Mucosa of stomach (tissue), 1 donor: ENCODE measurements around the gene NBL1.

Source experiments
- H3K27me3 ChIP-seq: one replicate; pipeline ENCODE4 v1.7.0; 2013; ENCODE audit warnings: mild to moderate bottlenecking, low read length; ENCODE audit not compliant: control insufficient read depth, insufficient read depth
- H3K36me3 ChIP-seq: one replicate; pipeline ENCODE4 v1.7.0; 2013; ENCODE audit warnings: low read length; ENCODE audit not compliant: control insufficient read depth, insufficient read depth
- H3K4me1 ChIP-seq: one replicate; pipeline ENCODE4 v1.7.0; 2013; ENCODE audit warnings: mild to moderate bottlenecking, low read length; ENCODE audit not compliant: control insufficient read depth, insufficient read depth
- H3K4me3 ChIP-seq: one replicate; pipeline ENCODE4 v1.7.0; 2013; ENCODE audit warnings: low read length
- H3K9ac ChIP-seq: one replicate; pipeline ENCODE4 v1.7.0; 2013; ENCODE audit warnings: mild to moderate bottlenecking, low read length, moderate library complexity
- H3K9me3 ChIP-seq: one replicate; pipeline ENCODE4 v1.7.0; 2013; ENCODE audit warnings: mild to moderate bottlenecking, low read length, moderate library complexity; ENCODE audit not compliant: control insufficient read depth
- donor health status: Pancreatic carcinoma.

The NBL1 gene, protein sequence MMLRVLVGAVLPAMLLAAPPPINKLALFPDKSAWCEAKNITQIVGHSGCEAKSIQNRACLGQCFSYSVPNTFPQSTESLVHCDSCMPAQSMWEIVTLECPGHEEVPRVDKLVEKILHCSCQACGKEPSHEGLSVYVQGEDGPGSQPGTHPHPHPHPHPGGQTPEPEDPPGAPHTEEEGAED

DNA sequence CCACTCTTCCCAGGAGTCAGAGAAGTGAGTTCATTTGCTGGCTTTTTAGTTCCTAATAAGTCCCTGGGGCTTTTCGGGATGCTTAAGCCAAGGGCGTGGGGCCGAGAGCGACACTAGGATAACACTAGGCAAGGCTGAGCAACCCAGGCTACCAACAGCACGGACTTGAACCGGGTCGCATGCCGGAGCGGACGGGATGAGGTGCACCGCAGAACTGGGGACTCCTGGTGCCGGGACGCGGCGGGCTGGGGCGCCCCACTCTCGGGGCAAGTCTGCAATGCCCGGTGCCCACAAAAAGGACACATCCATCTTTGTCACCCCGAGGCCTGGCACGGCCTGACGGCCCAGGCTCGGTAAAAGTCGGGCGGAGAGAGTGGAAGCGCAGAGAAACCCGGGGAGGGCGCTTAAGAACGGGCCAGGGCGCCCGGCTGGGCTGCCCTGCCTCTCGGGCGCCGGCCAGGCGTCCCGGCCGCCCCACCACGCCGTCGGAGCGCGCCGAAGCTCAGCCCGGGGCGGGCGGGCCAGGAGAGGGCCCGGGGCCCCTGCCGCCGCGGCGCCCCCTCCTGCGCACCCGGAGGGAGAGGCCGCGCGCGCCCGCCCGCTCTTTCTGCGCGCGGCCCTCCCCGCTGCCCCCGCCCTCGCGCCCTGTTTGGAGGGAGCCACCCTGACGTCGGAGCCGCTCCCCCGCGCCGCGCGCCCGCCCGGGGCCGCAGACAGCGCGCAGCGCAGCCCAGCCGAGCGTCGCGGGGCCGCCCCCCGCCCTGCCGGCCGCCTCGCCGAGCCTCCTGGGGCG is at the start of gene NBL1:
Gene NBL1, plus strand, starts transcription at position 710 of the 793 bp plus-strand sequence. CDS start 10,720 bp downstream, outside the sequence.
- Histone ChIP-seq H3K36me3 (no peaks in the 10 kb centered on the region), H3K4me3 (peak within 1 kb of the TSS; percentile 82), H3K27me3 (no peaks in the 10 kb centered on the region), H3K4me1 (peaks cover 76% of the 10 kb centered on the region), H3K9me3 (no peaks in the 10 kb centered on the region), H3K9ac (peak within 1 kb of the TSS; percentile 98)

DNA sequence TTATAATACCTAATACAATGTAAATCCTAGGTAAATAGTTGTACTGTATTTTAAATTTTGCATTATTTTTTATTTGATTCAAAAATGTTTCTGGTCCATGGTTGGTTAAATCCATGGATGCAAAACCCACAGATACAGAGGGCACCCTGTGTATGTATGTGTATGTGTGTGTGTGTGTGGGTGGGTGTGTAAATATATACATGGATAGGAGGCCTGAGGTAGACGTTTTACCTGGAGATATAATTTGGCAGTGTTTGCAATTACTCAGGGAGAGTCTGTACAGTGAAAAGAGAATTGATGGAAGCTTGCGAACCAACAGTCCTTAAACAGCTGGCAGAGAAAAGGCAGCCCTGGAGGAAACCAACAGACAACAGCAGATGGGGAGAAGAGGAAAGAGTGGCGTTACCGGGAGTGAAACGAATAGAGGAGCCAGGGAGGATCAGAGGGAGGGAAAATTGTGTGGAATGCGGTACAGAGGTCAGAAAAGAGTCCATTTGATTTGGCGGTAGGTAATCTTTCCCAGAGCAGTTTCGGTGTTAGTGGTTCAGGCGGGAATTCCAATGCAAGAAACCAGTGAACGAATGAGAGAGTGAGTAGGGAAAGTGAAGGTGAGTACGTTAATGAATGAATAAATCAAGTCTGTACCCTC is 47.9 kb upstream of the NBL1 start:
- Histone ChIP-seq H3K9me3 (no peaks in the 10 kb centered on the region), H3K36me3 (no peaks in the 10 kb centered on the region), H3K4me3 (peak overlapping the region; percentile 80), H3K4me1 (peaks cover 25% of the 10 kb centered on the region), H3K27me3 (no peaks in the 10 kb centered on the region), H3K9ac (peak overlapping the region; percentile 94)

DNA sequence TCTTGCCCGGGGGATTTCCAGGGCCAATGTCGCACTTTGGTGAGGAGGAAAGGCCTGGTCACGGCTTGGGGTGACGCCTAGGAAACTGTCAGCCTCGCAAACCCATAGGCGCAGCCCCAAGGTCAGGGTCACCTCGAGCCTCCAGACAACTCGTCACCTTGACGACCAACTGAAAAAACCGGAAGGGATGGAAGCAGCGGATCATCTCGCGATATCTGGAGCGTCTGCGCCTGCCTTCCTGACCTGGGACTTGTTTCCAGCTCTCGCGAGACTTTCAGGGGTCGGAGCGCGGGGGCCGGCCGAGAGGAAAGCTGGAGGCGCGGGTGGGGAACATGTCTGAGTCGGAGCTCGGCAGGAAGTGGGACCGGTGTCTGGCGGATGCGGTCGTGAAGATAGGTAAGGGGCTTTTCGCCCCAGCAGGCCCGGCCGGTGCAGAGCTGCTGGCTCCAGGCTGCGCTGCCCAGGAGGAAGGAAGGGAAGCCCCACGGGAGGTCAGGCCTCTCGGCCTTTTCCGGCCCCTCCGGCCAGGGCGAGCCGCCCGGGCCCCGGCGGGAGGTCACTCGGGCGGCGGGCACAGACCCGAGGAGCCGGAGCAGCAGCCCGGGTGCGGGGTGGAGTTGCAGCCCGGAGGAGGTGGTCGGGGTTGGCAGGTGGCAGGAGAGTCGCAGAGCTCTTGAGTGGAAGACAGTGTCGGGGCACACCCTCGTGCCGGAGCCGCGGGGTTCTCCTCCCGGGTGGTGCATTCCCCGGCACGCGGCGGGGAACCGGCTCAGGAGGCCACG is 47.2 kb upstream of the NBL1 start:
- Histone ChIP-seq H3K36me3 (no peaks in the 10 kb centered on the region), H3K9ac (peak overlapping the region; percentile 94), H3K4me3 (peak overlapping the region; percentile 80), H3K27me3 (no peaks in the 10 kb centered on the region), H3K9me3 (no peaks in the 10 kb centered on the region), H3K4me1 (peaks cover 19% of the 10 kb centered on the region)

DNA sequence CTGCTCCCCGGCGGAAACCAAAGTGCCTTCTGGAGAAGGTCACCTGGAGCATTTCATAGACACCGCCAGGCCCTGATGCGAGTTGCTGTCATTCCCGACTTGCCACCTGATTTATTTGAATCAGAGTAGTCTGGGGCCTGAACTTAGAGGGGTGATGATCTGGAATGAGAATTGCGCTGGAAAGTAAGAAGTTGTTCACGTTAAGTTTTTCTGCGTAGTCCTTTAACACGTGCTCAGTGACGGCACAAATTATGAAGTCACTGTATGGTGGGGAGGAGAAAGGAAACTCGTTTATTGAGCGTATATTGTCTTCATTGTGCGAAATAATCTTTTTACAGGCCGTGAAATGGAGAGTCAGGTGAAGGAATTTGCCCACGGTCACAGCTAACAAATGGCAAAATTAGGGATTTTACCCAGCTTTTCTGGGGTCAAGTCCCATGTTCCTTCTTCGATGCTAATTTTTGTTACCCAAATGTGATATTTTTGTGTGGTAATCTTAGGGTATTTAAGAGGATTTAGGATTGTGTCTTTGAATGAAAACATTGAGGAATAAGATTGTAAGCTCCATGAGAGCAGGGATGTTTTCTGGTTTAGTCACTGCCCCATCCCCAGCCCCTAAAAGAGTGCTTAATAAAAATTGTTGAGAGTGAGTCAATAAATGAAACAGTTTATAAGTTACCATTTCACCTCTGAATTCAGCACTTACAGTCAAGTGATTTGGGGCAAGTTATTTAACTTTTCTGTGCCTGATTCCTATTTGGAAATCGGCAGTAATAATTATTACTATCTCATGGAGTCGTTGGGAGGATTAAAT is 46.4 kb upstream of the NBL1 start:
- Histone ChIP-seq H3K27me3 (no peaks in the 10 kb centered on the region), H3K4me3 (peak overlapping the region; percentile 80), H3K9ac (peak overlapping the region; percentile 94), H3K4me1 (peaks cover 16% of the 10 kb centered on the region), H3K36me3 (no peaks in the 10 kb centered on the region), H3K9me3 (no peaks in the 10 kb centered on the region)

DNA sequence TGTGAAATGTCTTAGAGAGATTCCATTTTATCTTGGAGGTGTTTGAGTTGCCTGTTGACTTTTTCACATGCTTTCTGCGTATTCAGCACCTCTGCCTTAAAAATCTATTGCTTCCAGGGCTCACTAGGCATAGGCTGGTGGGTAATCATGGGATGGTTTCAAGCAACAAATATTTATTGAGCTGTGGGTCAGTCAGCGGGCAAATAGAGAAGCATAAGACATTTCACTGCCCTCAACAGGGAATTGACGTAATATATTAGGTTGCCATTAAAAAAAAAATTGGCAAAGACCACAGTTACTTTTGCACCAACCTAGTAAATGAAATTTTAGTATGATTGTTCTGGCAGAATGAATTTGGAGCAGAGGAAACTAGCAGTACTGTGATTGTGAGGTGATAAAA is 44.3 kb upstream of the NBL1 start:
- H3K9ac ChIP-seq = no peak overlapping the region
- H3K4me3 ChIP-seq = no peak overlapping the region
- H3K4me1 ChIP-seq = peaks cover 16% of the 10 kb centered on the region
- no peaks in the 10 kb centered on the region for H3K36me3 ChIP-seq
- no peaks in the 10 kb centered on the region for H3K27me3 ChIP-seq
- H3K9me3 ChIP-seq = no peaks in the 10 kb centered on the region

DNA sequence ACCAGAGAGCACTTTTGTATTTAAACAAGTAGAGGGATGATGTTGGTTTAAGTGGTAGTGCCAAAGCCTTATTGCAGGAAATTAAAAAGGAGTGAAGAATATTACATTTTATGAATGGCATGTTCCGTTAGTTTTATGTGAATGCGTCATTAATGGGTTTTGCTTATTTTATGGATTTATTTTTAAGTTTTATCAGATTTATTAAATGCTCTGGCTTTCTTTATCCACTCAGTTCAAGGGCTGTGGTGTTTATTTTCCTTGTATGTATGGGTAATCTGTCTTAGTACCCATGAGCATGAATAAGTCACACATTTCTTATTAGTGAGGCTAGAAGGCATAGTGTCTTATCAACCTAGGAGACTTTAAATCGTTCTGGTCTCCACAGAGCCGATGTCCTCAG is 41.6 kb upstream of the NBL1 start:
- Histone ChIP-seq H3K9me3 (no peaks in the 10 kb centered on the region), H3K4me3 (no peak overlapping the region), H3K36me3 (no peaks in the 10 kb centered on the region), H3K4me1 (peaks cover 15% of the 10 kb centered on the region), H3K9ac (no peak overlapping the region), H3K27me3 (no peaks in the 10 kb centered on the region)

DNA sequence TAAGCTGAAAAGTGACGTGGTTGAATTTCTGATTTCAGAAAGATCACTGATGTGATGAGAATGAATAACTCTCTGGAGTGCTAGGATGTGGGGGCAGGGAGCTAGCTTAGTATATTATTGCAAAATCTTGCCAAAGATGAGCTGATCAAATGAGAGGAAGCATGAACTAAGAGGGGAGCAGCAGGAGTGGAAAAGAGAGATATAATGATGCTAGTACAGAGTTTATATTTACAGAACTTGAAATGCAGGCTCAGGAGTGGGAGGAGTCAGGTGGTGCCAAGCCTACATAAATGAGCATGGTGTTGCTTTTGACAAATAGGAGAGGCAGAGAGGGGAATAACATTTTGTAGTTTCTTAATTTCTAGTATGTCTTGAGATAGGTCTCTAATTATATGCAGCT is 38.1 kb upstream of the NBL1 start:
- Histone ChIP-seq H3K4me3 (no peak overlapping the region), H3K9me3 (no peaks in the 10 kb centered on the region), H3K9ac (no peak overlapping the region), H3K4me1 (peaks cover 6% of the 10 kb centered on the region), H3K27me3 (no peaks in the 10 kb centered on the region), H3K36me3 (no peaks in the 10 kb centered on the region)

DNA sequence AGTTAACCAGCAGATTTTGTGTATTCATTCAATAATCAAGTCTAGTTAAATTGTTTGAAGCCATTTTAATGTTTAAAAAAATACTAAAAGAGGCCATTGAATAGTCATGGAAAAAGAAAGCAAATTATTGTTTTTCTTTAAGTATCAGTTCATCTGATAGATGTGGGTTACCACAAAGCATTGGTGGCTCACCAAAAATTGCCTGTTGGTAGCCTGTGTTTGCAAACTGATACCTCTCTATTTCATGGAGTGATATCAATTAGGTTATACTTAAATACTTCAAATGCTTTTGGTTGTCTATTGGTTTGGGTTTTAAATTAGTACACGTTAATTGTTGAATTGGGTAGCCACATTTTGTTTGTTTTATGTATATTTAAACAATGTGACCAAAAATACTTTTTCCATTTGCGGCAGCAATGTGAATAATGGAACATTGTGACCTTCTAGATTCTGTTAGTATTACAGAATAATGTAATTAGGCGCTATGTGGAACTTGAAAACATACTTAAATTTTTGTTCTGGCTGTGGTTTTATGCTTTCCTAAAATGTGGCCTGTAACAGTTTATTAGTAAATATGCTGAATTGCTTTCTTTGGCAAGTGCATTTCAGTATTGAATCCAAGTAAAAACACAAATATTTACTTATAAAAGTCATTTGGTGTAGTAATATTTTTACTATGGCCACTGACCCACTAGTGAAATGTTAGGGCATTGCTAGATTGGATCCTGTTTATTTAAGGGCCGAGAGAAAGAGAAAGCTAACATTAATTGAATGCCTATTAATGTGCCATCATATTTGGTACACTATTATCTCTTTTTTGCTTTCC is 37.1 kb upstream of the NBL1 start:
- H3K9me3 ChIP-seq = no peaks in the 10 kb centered on the region
- no peak overlapping the region for H3K9ac ChIP-seq
- peaks cover 6% of the 10 kb centered on the region for H3K4me1 ChIP-seq
- H3K27me3 ChIP-seq = no peaks in the 10 kb centered on the region
- no peak overlapping the region for H3K4me3 ChIP-seq
- H3K36me3 ChIP-seq = no peaks in the 10 kb centered on the region

DNA sequence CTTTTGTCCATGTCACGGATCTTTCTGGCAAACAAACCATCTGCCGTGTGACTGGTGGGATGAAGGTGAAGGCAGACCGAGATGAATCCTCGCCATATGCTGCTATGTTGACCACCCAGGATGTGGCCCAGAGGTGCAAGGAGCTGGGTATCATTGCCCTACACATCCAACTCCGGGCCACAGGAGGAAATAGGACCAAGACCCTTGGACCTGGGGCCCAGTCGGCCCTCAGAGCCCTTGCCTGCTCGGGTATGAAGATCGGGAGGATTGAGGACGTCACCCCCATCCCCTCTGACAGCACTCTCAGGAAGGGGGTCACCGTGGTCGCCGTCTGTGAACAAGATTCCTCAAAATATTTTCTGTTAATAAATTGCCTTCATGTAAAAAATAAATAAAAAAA is 35.9 kb upstream of the NBL1 start:
- peaks cover 17% of the 10 kb centered on the region for H3K4me1 ChIP-seq

DNA sequence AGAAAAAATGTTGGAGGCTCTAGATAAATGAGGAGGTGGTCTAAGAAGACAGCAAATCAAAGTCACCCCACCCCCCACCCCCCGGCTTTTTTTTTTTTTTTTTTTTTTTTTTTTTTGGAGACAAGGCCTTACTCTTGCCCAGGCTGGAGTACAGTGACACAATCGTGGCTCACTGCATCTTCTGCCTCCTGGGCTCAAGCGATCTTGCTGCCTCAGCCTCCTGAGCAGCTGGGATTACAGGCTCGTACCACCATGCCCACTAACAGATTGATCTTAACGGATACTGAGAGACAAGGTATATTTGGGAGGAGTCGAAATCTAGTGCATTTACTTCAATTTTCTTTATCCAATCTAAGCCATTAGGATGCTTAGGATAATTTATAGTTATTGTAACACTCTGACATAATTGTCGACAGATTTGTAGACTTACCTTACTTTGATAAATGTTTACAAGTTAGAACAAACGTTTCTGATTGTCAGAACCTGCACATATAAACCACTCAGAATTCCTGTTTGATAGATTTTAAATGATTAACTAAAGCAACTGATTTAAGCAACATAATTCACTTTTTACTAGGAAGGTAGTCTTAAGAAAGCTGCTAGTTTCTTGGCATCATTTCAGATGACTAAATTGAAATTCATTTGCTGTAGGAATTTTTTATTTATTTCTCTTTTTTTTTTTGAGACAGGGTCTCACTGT is 33.7 kb upstream of the NBL1 start:
- Histone ChIP-seq H3K4me1 (peaks cover 32% of the 10 kb centered on the region), H3K4me3 (no peak overlapping the region), H3K9me3 (no peaks in the 10 kb centered on the region), H3K9ac (no peak overlapping the region), H3K27me3 (no peaks in the 10 kb centered on the region), H3K36me3 (no peaks in the 10 kb centered on the region)

More for the DNA sequence above, 35.9 kb upstream of the NBL1 start:
- Histone ChIP-seq H3K27me3 (no peaks in the 10 kb centered on the region), H3K9me3 (no peaks in the 10 kb centered on the region), H3K36me3 (no peaks in the 10 kb centered on the region), H3K4me3 (no peak overlapping the region), H3K9ac (no peak overlapping the region)
